ENCODE data around the gene KIR2DL4.
"Not testable (repeated sequence)": the region's sequence is repeated elsewhere in the genome, so short reads cannot be mapped to it uniquely, and the experiment has no call there.

KIR2DL4 gene

DNA sequence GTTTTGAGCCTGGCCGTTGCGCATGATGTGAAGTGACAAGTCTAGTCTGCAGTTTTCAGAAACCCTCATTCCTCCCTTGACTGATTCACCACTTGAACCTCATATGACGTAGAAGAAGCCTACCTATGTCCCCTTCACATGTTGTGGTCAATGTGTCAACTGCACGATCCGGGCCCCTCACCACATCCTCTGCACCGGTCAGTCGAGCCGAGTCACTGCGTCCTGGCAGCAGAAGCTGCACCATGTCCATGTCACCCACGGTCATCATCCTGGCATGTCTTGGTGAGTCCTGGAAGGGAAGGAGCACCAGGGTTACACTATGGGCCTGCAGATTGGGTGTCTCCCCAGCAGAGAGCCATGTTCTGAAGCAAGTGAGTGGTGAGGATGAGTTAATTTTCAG lies at the start of gene KIR2DL4:
KIR2DL4 (plus strand) TSS at position 201 of the 400 bp plus-strand sequence; CDS start at position 243, 42 bp downstream.
- no peak for DNase-seq

DNA sequence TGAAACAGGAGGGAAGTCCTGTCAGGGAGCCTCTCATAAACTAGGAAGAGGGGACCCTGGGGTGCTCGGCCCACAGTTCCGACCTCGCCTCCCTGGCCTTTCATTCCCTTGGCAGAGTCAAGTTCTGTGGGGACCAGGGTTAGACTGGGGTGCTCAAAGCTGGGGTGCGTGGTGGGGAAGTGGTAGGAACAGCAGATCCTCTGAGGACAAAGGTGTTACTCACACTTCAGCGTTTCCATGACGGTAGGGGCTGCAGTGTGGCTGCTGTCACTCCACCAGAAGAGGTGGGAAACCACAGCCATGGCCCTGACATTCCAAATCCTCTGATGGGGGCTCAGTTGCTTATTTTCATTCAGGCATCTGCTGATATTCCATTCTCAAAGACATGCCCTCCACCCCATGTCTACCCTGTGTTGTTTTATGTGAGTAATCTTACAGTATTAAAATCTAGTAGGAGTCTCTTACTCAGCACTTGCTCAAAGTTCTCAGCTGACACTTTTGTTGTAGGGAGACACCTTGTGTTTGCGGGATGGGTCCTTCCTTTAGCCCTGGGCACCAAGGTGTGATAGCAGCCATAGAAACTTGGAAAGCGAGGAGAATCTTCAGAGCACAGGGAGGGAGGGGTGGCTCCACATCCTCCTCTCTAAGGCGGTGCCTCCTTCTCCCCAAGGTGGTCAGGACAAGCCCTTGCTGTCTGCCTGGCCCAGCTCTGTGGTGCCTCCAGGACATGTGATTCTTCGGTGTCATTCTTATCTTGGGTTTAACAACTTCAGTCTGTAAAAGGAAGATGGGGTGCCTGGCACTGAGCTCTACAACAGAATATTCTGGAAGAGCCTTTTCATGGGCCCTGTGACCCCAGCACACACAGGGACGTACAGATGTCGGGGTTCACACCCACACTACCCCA lies 47.0 kb upstream of the KIR2DL4 start:
- DNase-seq, result not testable (repeated sequence)

DNA sequence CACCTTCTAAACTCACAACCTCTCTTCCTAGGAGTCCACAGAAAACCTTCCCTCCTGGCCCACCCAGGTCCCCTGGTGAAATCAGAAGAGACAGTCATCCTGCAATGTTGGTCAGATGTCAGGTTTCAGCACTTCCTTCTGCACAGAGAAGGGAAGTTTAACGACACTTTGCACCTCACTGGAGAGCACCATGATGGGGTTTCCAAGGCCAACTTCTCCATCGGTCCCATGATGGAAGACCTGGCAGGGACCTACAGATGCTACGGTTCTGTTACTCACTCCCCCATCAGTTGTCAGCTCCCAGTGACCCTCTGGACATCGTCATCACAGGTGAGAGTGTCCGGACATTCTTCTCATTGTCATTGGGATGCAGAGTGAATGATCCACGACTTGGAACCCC lies 44.8 kb upstream of the KIR2DL4 start:
- not testable (repeated sequence) for DNase-seq

DNA sequence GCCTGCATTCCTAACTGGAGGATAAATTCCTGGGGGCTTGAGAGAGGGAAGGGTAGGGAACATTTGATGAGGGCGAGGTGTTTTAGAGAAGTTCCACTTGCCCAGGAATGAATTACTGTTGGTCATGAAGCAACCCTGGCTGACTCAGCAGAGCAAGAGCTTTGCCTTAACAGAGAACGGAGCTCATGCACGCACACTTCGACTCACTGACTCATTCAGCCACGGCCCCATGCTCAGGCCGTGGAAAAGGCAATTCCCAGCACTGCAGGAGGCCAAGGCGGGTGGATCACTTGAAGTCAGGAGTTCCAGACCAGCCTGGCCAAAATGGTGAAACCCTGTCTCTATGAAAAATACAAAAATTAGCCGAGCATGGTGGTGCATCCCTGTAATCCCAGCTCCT lies 39.2 kb upstream of the KIR2DL4 start:
- not testable (repeated sequence) for DNase-seq

DNA sequence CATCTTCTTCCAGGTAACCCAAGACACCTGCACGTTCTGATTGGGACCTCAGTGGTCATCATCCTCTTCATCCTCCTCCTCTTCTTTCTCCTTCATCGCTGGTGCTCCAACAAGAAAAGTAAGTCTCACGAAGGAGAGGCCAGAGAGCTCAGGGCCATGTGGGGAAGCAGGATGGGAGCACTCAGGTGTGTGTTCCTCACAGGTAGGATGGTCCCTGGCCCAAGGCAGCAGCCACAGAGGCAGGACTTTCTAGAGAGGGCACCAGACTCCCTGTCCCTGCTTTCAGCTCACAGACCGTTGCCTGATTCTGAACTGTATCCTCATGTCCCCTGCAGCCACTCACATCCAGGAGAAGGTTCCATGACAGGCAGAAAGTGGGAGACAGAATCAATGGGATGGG lies 36.9 kb upstream of the KIR2DL4 start:
- DNase-seq, result not testable (repeated sequence)

DNA sequence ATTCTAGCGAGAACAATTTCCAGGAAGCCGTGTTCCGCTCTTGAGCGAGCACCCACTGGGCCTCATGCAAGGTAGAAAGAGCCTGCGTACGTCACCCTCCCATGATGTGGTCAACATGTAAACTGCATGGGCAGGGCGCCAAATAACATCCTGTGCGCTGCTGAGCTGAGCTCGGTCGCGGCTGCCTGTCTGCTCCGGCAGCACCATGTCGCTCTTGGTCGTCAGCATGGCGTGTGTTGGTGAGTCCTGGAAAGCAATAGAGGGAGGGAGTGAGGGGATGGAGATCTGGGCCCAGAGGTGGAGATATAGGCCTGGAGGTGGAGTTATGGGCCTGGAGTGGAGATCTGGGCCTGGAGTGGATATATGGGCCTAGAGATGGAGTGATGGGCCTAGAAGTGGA lies 33.8 kb upstream of the KIR2DL4 start, which contains the start of gene KIR2DL1:
KIR2DL1 (plus strand) TSS at position 148 of the 400 bp plus-strand sequence; CDS start at position 206, 58 bp downstream.
- not testable (repeated sequence) for DNase-seq

DNA sequence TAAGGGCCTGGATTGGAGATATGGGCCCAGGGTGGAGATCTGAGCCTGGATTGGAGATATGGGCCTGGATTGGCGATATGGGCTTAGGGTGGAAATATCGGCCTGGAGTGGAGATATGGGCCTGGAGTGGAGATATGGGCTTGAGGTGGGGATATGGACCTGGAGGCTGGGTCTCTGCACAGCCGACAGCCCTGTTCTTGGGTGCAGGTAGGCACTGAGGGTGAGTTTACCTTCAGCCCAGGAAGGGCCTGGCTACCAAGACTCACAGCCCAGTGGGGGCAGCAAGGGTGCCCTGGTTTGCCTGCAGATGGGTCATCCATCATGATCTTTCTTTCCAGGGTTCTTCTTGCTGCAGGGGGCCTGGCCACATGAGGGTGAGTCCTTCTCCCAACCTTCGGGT lies 32.9 kb upstream of the KIR2DL4 start:
- DNase-seq, result not testable (repeated sequence)

DNA sequence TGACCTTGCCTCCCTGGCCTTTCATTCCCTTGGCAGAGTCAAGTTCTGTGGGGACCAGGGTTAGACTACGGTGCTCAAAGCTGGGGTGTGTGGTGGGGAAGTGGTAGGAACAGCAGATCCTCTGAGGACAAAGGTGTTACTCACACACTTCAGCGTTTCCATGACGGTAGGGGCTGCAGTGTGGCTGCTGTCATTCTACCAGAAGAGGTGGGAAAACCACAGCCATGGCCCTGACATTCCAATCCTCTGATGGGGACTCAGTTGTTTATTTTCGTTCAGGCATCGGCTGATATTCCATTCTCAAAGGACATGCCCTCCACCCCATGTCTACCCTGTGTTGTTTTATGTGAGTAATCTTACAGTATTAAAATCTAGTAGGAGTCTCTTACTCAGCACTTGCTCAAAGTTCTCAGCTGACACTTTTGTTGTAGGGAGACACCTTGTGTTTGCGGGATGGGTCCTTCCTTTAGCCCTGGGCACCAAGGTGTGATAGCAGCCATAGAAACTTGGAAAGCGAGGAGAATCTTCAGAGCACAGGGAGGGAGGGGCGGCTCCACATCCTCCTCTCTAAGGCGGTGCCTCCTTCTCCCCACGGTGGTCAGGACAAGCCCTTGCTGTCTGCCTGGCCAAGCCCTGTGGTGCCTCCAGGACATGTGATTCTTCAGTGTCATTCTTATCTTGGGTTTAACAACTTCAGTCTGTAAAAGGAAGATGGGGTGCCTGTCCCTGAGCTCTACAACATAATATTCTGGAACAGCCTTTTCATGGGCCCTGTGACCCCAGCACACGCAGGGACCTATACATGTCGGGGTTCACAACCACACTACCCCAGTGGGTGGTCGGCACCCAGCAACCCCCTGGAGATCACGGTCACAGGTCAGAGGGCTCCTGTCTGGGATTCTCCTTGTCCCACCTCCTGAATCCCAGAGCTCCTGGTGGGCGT lies 32.1 kb upstream of the KIR2DL4 start:
- DNase-seq, result not testable (repeated sequence)

DNA sequence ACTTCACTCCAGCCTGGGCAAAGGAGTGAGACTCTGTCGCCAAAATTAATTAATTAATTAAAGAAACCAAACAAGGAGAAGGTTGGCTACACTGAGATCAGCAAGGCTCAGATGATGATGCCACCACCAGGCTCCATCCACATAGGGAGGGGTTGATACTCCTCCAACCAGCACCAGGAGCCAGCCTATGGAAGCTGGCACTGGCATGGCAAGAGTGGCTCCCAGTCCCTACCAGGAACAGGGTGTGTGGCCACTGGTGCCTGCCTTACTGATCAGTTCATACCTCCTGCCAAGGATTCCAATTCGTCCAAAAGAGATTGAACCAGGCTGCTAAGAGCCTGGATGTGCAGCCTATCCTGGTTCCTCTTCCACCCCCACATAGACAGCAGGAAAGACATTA lies 30.7 kb upstream of the KIR2DL4 start:
- DNase-seq, result not testable (repeated sequence)

DNA sequence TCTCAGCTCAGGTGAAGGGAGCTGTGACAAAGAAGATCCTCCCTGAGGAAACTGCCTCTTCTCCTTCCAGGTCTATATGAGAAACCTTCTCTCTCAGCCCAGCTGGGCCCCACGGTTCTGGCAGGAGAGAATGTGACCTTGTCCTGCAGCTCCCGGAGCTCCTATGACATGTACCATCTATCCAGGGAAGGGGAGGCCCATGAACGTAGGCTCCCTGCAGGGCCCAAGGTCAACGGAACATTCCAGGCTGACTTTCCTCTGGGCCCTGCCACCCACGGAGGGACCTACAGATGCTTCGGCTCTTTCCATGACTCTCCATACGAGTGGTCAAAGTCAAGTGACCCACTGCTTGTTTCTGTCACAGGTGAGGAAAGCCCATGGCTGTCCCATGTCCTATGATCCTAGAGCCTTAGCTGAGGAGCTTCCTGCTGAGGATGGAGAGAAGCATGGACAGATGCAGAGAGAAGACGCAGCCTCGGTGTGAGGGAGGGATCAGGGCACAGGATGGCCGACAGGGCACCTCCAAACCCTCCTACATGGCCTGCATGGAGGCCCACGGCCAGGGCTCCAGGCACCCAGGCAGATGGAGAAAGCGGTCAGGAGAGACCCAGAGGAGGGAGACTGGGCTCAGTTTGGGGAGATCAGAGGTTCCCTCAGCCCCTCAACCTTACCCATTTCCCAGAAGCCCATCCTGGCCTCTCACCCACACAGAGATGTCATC lies 28.2 kb upstream of the KIR2DL4 start:
- DNase-seq, result not testable (repeated sequence)

DNA sequence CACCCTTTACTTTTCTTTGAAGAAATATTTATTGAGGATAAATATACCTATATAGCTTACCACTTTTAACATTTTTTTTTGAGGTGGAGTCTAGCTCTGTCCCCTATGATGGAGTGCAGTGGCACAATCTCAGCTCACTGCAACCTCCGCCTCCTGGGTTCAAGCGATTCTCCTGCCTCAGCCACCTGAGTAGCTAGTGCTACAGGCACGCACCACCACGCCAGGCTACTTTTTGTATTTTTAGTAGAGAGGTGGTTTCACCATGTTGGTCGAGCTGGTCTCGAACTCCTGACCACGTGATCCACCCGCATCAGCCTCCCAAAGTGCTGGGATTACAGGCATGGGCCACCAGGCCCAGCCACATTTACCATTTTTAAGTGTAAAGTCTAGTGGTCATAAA lies 27.6 kb upstream of the KIR2DL4 start:
- not testable (repeated sequence) for DNase-seq

DNA sequence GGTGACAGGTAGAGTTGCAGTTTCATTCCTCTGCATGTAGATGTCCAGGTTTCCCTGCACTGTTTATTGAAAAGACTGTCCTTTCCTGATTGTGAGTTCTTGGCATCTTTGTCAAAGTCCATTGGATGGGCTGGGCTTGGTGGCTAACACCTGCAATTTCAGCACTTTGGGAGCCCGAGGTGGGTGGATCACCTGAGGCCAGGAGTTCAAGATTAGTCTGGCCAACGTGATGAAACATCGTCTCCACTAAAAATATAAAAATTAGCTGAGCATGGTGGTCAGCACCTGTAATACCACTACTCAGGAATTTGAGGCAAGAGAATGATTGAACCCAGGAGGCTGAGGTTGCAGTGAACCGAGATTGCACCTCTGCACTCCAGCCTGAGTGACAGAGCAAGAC lies 25.6 kb upstream of the KIR2DL4 start:
- not testable (repeated sequence) for DNase-seq

DNA sequence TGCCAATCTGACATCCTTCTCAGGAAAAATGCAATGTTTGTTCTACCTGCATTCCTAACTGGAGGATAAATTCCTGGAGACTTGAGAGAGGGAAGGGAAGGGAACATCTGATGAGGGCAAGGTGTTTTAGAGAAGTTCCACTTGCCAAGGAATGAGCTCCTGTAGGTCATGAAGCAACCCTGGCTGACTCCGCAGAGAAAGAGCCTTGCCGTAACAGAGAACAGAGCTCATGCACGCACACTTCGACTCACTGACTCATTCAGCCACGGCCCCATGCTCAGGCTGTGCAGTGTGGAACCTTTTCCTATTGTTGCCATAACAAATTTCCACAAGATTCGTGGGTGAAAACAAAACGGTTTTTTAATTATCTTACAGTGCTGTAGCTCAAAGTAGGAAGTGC lies 24.5 kb upstream of the KIR2DL4 start:
- DNase-seq, result not testable (repeated sequence)

DNA sequence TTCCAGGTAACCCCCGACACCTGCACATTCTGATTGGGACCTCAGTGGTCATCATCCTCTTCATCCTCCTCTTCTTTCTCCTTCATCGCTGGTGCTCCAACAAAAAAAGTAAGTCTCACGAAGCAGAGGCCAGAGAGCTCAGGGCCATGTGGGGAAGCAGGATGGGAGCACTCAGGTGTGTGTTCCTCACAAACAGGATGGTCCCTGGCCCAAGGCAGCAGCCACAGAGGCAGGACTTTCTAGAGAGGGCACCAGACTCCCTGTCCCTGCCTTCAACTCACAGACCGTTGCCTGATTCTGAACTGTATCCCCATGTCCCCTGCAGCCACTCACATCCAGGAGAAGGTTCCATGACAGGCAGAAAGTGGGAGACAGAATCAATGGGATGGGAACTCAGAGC lies 20.5 kb upstream of the KIR2DL4 start:
- DNase-seq, result not testable (repeated sequence)

DNA sequence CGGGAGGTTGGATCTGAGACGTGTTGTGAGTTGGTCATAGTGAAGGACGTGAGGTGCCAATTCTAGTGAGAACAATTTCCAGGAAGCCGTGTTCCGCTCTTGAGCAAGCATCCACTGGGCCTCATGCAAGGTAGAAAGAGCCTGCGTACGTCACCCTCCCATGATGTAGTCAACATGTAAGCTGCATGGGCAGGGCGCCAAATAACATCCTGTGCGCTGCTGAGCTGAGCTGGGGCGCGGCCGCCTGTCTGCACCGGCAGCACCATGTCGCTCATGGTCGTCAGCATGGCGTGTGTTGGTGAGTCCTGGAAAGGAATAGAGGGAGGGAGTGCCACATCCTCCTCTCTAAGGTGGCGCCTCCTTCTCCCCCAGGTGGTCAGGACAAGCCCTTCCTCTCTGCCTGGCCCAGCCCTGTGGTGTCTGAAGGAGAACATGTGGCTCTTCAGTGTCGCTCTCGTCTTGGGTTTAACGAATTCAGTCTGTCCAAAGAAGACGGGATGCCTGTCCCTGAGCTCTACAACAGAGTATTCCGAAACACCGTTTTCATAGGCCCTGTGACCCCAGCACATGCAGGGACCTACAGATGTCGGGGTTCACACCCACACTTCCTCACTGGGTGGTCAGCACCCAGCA lies 17.2 kb upstream of the KIR2DL4 start:
- DNase-seq, result not testable (repeated sequence)

DNA sequence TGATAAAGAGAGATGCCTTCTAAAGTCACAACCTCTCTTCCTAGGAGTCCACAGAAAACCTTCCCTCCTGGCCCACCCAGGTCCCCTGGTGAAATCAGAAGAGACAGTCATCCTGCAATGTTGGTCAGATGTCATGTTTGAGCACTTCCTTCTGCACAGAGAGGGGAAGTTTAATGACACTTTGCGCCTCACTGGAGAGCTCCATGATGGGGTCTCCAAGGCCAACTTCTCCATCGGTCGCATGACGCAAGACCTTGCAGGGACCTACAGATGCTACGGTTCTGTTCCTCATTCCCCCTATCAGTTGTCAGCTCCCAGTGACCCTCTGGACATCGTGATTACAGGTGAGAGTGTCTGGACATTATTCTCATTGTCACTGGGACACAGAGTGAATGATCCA lies 15.3 kb upstream of the KIR2DL4 start:
- not testable (repeated sequence) for DNase-seq

DNA sequence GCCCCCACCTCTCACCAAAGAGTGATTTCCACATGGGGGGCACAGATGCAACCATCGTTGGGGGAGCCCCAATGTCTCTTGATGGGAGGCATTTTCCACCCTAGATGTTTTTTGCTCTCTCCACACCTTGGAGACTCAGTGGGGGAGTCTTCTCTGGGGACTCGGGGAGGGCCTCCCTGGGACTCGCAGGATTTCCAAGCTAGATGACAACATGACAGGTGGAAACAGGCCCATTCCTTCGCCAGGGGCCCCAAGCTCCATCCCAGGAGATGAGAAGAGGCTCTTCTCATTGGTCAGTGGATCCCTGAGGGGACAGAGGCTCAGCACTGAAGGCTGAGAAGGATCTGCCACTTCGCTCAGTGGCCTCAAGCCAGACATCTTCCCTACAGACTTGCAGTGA lies 12.7 kb upstream of the KIR2DL4 start:
- no peak for DNase-seq

DNA sequence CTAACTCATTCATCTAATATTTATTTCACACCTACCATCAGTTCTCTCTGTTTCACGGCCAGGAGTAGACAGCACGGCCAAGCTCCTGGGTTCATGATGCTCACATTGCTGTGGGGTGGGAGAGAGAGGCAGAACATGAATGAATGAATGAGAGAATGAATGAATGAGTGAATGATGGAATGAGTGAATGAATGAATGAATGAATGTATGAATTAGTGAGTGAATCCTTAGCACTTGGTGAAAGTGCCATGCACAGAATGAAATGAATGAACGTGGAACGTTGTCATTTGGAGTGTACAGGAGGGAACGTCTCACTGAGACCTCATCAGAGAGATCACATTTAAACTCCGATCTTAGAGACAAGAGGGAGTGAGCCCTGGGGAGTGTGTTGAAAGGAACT lies 11.9 kb upstream of the KIR2DL4 start:
- DNase-seq, result no peak

DNA sequence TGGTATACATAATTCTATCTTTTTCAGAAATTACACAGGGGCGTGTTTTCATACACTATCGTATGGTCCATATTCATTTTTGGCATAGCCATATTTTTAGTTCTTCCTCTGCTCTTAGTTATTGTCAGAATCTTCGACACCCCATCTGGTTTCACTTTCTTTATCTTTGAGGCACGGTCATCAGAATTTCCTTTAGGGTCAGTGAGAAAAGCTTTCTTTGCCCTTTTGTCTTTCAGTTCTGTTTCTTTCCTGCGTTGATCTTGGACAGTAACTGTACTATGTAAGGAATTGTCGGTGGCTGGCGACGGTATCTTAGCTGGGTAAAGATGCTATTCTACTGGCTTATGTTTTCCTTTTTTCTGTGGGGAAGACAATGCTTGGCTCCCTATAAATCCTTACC lies 10.6 kb upstream of the KIR2DL4 start:
- no peak for DNase-seq

DNA sequence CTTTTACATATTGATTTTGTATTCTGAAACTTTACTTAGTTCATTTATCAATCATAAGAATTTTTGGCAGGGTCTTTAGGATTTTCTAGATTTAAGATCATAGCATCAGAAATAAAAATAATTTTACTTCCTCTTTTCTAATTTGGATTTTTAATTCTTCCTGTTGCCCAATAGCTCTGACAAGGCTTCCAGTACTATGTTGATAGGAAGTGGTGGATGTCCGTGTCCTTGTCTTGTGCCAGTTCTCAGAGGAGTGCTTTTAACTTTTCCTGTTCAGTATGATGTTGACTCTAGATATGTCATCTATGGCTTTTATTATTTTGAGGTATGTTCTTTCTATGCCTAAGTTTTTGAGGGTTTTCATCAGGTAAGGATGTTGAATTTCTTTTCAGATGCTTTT lies 7.7 kb upstream of the KIR2DL4 start:
- DNase-seq, result no peak

DNA sequence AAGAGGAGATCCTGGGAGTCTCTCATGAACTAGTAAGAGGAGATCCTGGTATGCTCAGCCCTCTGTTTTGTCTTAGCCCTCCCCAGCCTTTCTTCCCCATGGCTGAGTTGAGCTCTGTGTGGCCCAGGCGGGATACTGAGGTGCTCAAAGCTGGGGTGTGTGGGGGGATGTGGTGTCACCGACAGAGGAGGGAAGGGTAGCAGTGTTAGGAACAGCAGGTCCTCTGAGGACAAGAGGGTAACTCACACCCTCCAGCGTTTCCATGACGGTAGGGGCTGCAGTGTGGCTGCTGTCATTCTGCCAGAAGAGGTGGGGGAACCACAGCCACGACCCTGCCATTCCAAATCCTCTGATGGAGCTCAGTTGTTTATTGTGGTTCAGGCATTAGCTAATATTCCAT lies 691 bp downstream of the KIR2DL4 start:
- no peak for DNase-seq

DNA sequence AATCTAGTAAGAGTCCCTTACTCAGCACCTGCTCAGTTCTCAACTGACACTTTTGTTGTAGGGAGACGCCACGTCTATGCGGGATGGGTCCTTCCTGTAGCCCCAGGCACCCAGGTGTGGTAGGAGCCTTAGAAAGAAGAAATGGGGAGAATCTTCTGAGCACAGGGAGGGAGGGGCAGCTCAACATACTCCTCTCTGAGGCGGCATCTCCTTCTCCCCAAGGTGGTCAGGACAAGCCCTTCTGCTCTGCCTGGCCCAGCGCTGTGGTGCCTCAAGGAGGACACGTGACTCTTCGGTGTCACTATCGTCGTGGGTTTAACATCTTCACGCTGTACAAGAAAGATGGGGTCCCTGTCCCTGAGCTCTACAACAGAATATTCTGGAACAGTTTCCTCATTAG lies 1.2 kb downstream of the KIR2DL4 start:
- DNase-seq, result no peak

All from activated naive CD4-positive, alpha-beta T cell treated with anti-CD3 and anti-CD28 coated beads, Interleukin-2, amount 50 U/mL, for 16 hours (primary cell).